ENCODE data around the gene ERC2. TPM values are rescaled to one million over a fixed set of nuclear protein-coding genes. Genes with fewer than 3 reads are reported as not detected.

The ERC2 gene
- total RNA-seq, 2 experiments from 2014 or later: not detected

GRCh38 chr3:55624238-55624637 is 844.0 kb downstream of the ERC2 start:
- Mint-ChIP-seq H3K36me3 (no peaks in the 10 kb centered on the region), H3K27me3 (no peaks in the 10 kb centered on the region), H3K4me3 (no peak overlapping the region), H3K9me3 (no peaks in the 10 kb centered on the region), H3K27ac (no peak overlapping the region), H3K4me1 (ENCODE audit: low read depth) (no peaks in the 10 kb centered on the region)
- CTCF ChIA-PET: no interaction called here
- intact Hi-C loops (cut with micrococcal nuclease): no loop called here
- POLR2A ChIA-PET: no interaction called here
- no peak for DNase-seq

GRCh38 chr3:55623786-55624185 is 844.5 kb downstream of the ERC2 start:
- Mint-ChIP-seq H3K9me3 (no peaks in the 10 kb centered on the region), H3K4me1 (ENCODE audit: low read depth) (no peaks in the 10 kb centered on the region), H3K27ac (no peak overlapping the region), H3K27me3 (no peaks in the 10 kb centered on the region), H3K36me3 (no peaks in the 10 kb centered on the region), H3K4me3 (no peak overlapping the region)
- ChIA-PET POLR2A (no interaction called here), CTCF (no interaction called here)
- DNase-seq: no peak
- intact Hi-C loops (cut with micrococcal nuclease): no loop called here

GRCh38 chr3:55622733-55623132 is 845.5 kb downstream of the ERC2 start:
- intact Hi-C loops (cut with micrococcal nuclease): no loop called here
- no peak overlapping the region for H3K27ac Mint-ChIP-seq
- H3K27me3 Mint-ChIP-seq: peaks cover 1% of the 10 kb centered on the region
- H3K9me3 Mint-ChIP-seq: no peaks in the 10 kb centered on the region
- H3K4me1 Mint-ChIP-seq (ENCODE audit: low read depth): no peaks in the 10 kb centered on the region
- ChIA-PET CTCF (no interaction called here), POLR2A (no interaction called here)
- no peak for DNase-seq
- H3K36me3 Mint-ChIP-seq: no peaks in the 10 kb centered on the region
- no peak overlapping the region for H3K4me3 Mint-ChIP-seq

GRCh38 chr3:55622116-55622515 is 846.2 kb downstream of the ERC2 start:
- Mint-ChIP-seq H3K27ac (no peak overlapping the region), H3K4me1 (ENCODE audit: low read depth) (no peaks in the 10 kb centered on the region), H3K9me3 (no peaks in the 10 kb centered on the region), H3K36me3 (no peaks in the 10 kb centered on the region), H3K4me3 (no peak overlapping the region), H3K27me3 (peaks cover 1% of the 10 kb centered on the region)
- intact Hi-C loops (cut with micrococcal nuclease): no loop called here
- ChIA-PET CTCF (no interaction called here), POLR2A (no interaction called here)
- no peak for DNase-seq

- Mint-ChIP-seq H3K4me3 (no peak overlapping the region), H3K4me1 (ENCODE audit: low read depth) (no peaks in the 10 kb centered on the region), H3K36me3 (no peaks in the 10 kb centered on the region), H3K9me3 (no peaks in the 10 kb centered on the region), H3K27ac (no peak overlapping the region), H3K27me3 (peaks cover 1% of the 10 kb centered on the region)
- no peak for DNase-seq
- ChIA-PET POLR2A (no interaction called here), CTCF (no interaction called here)
- intact Hi-C loops (cut with micrococcal nuclease): no loop called here
These were observed 846.6 kb downstream of the ERC2 start for GRCh38 chr3:55621648-55622047.

- Mint-ChIP-seq H3K9me3 (no peaks in the 10 kb centered on the region), H3K36me3 (no peaks in the 10 kb centered on the region), H3K27ac (no peak overlapping the region), H3K27me3 (peaks cover 1% of the 10 kb centered on the region), H3K4me1 (ENCODE audit: low read depth) (no peaks in the 10 kb centered on the region), H3K4me3 (no peak overlapping the region)
- intact Hi-C loops (cut with micrococcal nuclease): no loop called here
- CTCF ChIA-PET: no interaction called here
- POLR2A ChIA-PET: no interaction called here
- no peak for DNase-seq
These were observed 847.2 kb downstream of the ERC2 start for GRCh38 chr3:55621026-55621422.

GRCh38 chr3:55620351-55621025 is 847.8 kb downstream of the ERC2 start:
- no peak for DNase-seq
- H3K9me3 Mint-ChIP-seq: no peaks in the 10 kb centered on the region
- no peaks in the 10 kb centered on the region for H3K4me1 Mint-ChIP-seq (ENCODE audit: low read depth)
- intact Hi-C loops (cut with micrococcal nuclease): no loop called here
- ChIA-PET CTCF (no interaction called here), POLR2A (no interaction called here)
- no peaks in the 10 kb centered on the region for H3K36me3 Mint-ChIP-seq
- no peak overlapping the region for H3K4me3 Mint-ChIP-seq
- peaks cover 1% of the 10 kb centered on the region for H3K27me3 Mint-ChIP-seq
- H3K27ac Mint-ChIP-seq: no peak overlapping the region

GRCh38 chr3:55619046-55619808 is 849.0 kb downstream of the ERC2 start:
- Mint-ChIP-seq H3K27me3 (peaks cover 1% of the 10 kb centered on the region), H3K4me3 (no peak overlapping the region), H3K27ac (no peak overlapping the region), H3K9me3 (no peaks in the 10 kb centered on the region), H3K36me3 (no peaks in the 10 kb centered on the region), H3K4me1 (ENCODE audit: low read depth) (no peaks in the 10 kb centered on the region)
- no peak for DNase-seq
- POLR2A ChIA-PET: no interaction called here
- intact Hi-C loops (cut with micrococcal nuclease): no loop called here
- CTCF ChIA-PET: no interaction called here

GRCh38 chr3:55617385-55617784 is 850.9 kb downstream of the ERC2 start:
- H3K4me3 Mint-ChIP-seq: no peak overlapping the region
- H3K36me3 Mint-ChIP-seq: no peaks in the 10 kb centered on the region
- DNase-seq: no peak
- intact Hi-C loops (cut with micrococcal nuclease): no loop called here
- H3K4me1 Mint-ChIP-seq (ENCODE audit: low read depth): no peaks in the 10 kb centered on the region
- POLR2A ChIA-PET: no interaction called here
- CTCF ChIA-PET: no interaction called here
- no peaks in the 10 kb centered on the region for H3K9me3 Mint-ChIP-seq
- no peak overlapping the region for H3K27ac Mint-ChIP-seq
- H3K27me3 Mint-ChIP-seq: peaks cover 1% of the 10 kb centered on the region

GRCh38 chr3:55616803-55617202 is 851.5 kb downstream of the ERC2 start:
- POLR2A ChIA-PET: no interaction called here

GRCh38 chr3:55615694-55616295 is 852.5 kb downstream of the ERC2 start:
- POLR2A ChIA-PET: no interaction called here
- Mint-ChIP-seq H3K4me1 (ENCODE audit: low read depth) (no peaks in the 10 kb centered on the region), H3K27me3 (peaks cover 1% of the 10 kb centered on the region), H3K4me3 (no peak overlapping the region), H3K36me3 (no peaks in the 10 kb centered on the region), H3K9me3 (no peaks in the 10 kb centered on the region), H3K27ac (no peak overlapping the region)
- no peak for DNase-seq
- intact Hi-C loops (cut with micrococcal nuclease): no loop called here
- CTCF ChIA-PET: no interaction called here

More at GRCh38 chr3:55616803-55617202, 851.5 kb downstream of the ERC2 start:
- H3K4me3 Mint-ChIP-seq: no peak overlapping the region
- H3K4me1 Mint-ChIP-seq (ENCODE audit: low read depth): no peaks in the 10 kb centered on the region
- intact Hi-C loops (cut with micrococcal nuclease): no loop called here
- H3K9me3 Mint-ChIP-seq: no peaks in the 10 kb centered on the region
- CTCF ChIA-PET: no interaction called here
- no peaks in the 10 kb centered on the region for H3K36me3 Mint-ChIP-seq
- no peak overlapping the region for H3K27ac Mint-ChIP-seq
- no peak for DNase-seq
- peaks cover 1% of the 10 kb centered on the region for H3K27me3 Mint-ChIP-seq

- H3K4me1 Mint-ChIP-seq (ENCODE audit: low read depth): no peaks in the 10 kb centered on the region
- no peaks in the 10 kb centered on the region for H3K9me3 Mint-ChIP-seq
- no peak overlapping the region for H3K27ac Mint-ChIP-seq
- intact Hi-C loops (cut with micrococcal nuclease): no loop called here
- ChIA-PET POLR2A (no interaction called here), CTCF (no interaction called here)
- peaks cover 1% of the 10 kb centered on the region for H3K27me3 Mint-ChIP-seq
- no peak for DNase-seq
- H3K4me3 Mint-ChIP-seq: no peak overlapping the region
- no peaks in the 10 kb centered on the region for H3K36me3 Mint-ChIP-seq
These were observed 853.1 kb downstream of the ERC2 start for GRCh38 chr3:55615039-55615693.
